HG03103 (cell line): ENCODE data around the gene ARL3.
A peak's percentile ranks its signal among the peaks of the same experiment; 100 is the strongest.

ENCODE experiments used
- ATAC-seq: cut with Tn5 transposase; IDR thresholded peaks from one replicate; pipeline ENCODE4 v1.9.1; 2021; ENCODE audit warnings: low read depth; ENCODE audit not compliant: unreplicated experiment

The ARL3 gene

GRCh38 chr10:102653060-102653459, 61.1 kb downstream of the ARL3 start:
- no peak for ATAC-seq

GRCh38 chr10:102652170-102652916, 61.9 kb downstream of the ARL3 start:
- no peak for ATAC-seq

- no peak for ATAC-seq
These were observed 62.6 kb downstream of the ARL3 start for GRCh38 chr10:102651455-102652169.

GRCh38 chr10:102650655-102651454, 63.3 kb downstream of the ARL3 start:
- ATAC-seq = no peak

GRCh38 chr10:102649797-102650654, 64.2 kb downstream of the ARL3 start:
- ATAC-seq = no peak

GRCh38 chr10:102648889-102649796, 65.1 kb downstream of the ARL3 start:
- no peak for ATAC-seq

GRCh38 chr10:102648269-102648888, 65.8 kb downstream of the ARL3 start:
- ATAC-seq = no peak

GRCh38 chr10:102647443-102648268, 66.5 kb downstream of the ARL3 start:
- ATAC-seq = no peak

GRCh38 chr10:102646610-102647442, 67.4 kb downstream of the ARL3 start:
- no peak for ATAC-seq

- peak; percentile 26 for ATAC-seq
These were observed 68.2 kb downstream of the ARL3 start for GRCh38 chr10:102645741-102646609.

- ATAC-seq = no peak
These were observed 68.8 kb downstream of the ARL3 start for GRCh38 chr10:102645388-102645740.

GRCh38 chr10:102644646-102645387, 69.4 kb downstream of the ARL3 start:
- ATAC-seq = no peak

- ATAC-seq = no peak
These were observed 70.0 kb downstream of the ARL3 start, which contains the start of gene TRIM8 for GRCh38 chr10:102644066-102644645. TSS of gene TRIM8 (plus strand) at chr10:102644479. CDS start at chr10:102644618, 139 bp downstream.

- ATAC-seq = no peak
These were observed 70.7 kb downstream of the ARL3 start for GRCh38 chr10:102643336-102644065.
